ENCODE results near the gene ZFYVE1.
"Not testable (repeated sequence)": the region's sequence is repeated elsewhere in the genome, so short reads cannot be mapped to it uniquely, and the experiment has no call there.

Gene ZFYVE1

GRCh38 chr14:73000073-73000472, 26.8 kb downstream of the ZFYVE1 start:
- no peak for DNase-seq (ENCODE audit: low spot score)

- no peak for DNase-seq (ENCODE audit: low spot score)
Observed at GRCh38 chr14:72999316-72999715, 27.6 kb downstream of the ZFYVE1 start.

- no peak for DNase-seq (ENCODE audit: low spot score)
Observed at GRCh38 chr14:72998252-72998903, 28.5 kb downstream of the ZFYVE1 start.

- no peak for DNase-seq (ENCODE audit: low spot score)
Observed at GRCh38 chr14:72996916-72997315, 30.0 kb downstream of the ZFYVE1 start.

- no peak for DNase-seq (ENCODE audit: low spot score)
Observed at GRCh38 chr14:72990171-72990570, 36.7 kb downstream of the ZFYVE1 start.

- no peak for DNase-seq (ENCODE audit: low spot score)
Observed at GRCh38 chr14:72986857-72987256, 40.0 kb downstream of the ZFYVE1 start.

GRCh38 chr14:72986214-72986613, 40.7 kb downstream of the ZFYVE1 start:
- DNase-seq (ENCODE audit: low spot score) = no peak

- DNase-seq (ENCODE audit: low spot score) = no peak
Observed at GRCh38 chr14:72982146-72982708, 44.7 kb downstream of the ZFYVE1 start.

GRCh38 chr14:72980863-72981262, 46.0 kb downstream of the ZFYVE1 start:
- DNase-seq (ENCODE audit: low spot score) = no peak

GRCh38 chr14:72978856-72979255, 48.0 kb downstream of the ZFYVE1 start:
- no peak for DNase-seq (ENCODE audit: low spot score)

- DNase-seq (ENCODE audit: low spot score) = no peak
Observed at GRCh38 chr14:72975770-72976169, 51.1 kb downstream of the ZFYVE1 start.

GRCh38 chr14:72974661-72975060, 52.2 kb downstream of the ZFYVE1 start:
- no peak for DNase-seq (ENCODE audit: low spot score)

GRCh38 chr14:72970824-72971434, 56.0 kb downstream of the ZFYVE1 start:
- DNase-seq (ENCODE audit: low spot score) = no peak

GRCh38 chr14:72970058-72970630, 56.8 kb downstream of the ZFYVE1 start:
- DNase-seq (ENCODE audit: low spot score) = no peak

GRCh38 chr14:72968316-72968715, 58.6 kb downstream of the ZFYVE1 start:
- no peak for DNase-seq (ENCODE audit: low spot score)

GRCh38 chr14:72966038-72966437, 60.9 kb downstream of the ZFYVE1 start:
- no peak for DNase-seq (ENCODE audit: low spot score)

GRCh38 chr14:72965249-72965648, 61.7 kb downstream of the ZFYVE1 start:
- DNase-seq (ENCODE audit: low spot score) = no peak

GRCh38 chr14:72962829-72963312, 64.0 kb downstream of the ZFYVE1 start:
- no peak for DNase-seq (ENCODE audit: low spot score)

GRCh38 chr14:72962336-72962754, 64.6 kb downstream of the ZFYVE1 start:
- not testable (repeated sequence) for DNase-seq (ENCODE audit: low spot score)

GRCh38 chr14:72961579-72962335, 65.1 kb downstream of the ZFYVE1 start:
- no peak for DNase-seq (ENCODE audit: low spot score)

- DNase-seq (ENCODE audit: low spot score) = not testable (repeated sequence)
Observed at GRCh38 chr14:72961016-72961415, 65.9 kb downstream of the ZFYVE1 start.

GRCh38 chr14:72958548-72958947, 68.4 kb downstream of the ZFYVE1 start:
- no peak for DNase-seq (ENCODE audit: low spot score)

Measured in left forelimb (tissue), 1 donor.